Fibroblast of skin of left biceps (primary cell): ENCODE results near the gene PMP22.
"Not testable (repeated sequence)": the region's sequence is repeated elsewhere in the genome, so short reads cannot be mapped to it uniquely, and the experiment has no call there.

Source experiments
- DNase-seq, 2 experiments: peaks; one replicate each; pipeline ENCODE4 v3.0.0-alpha.2; 2013; ENCODE audit warnings: low read depth in 2 of 2

The PMP22 gene

DNA sequence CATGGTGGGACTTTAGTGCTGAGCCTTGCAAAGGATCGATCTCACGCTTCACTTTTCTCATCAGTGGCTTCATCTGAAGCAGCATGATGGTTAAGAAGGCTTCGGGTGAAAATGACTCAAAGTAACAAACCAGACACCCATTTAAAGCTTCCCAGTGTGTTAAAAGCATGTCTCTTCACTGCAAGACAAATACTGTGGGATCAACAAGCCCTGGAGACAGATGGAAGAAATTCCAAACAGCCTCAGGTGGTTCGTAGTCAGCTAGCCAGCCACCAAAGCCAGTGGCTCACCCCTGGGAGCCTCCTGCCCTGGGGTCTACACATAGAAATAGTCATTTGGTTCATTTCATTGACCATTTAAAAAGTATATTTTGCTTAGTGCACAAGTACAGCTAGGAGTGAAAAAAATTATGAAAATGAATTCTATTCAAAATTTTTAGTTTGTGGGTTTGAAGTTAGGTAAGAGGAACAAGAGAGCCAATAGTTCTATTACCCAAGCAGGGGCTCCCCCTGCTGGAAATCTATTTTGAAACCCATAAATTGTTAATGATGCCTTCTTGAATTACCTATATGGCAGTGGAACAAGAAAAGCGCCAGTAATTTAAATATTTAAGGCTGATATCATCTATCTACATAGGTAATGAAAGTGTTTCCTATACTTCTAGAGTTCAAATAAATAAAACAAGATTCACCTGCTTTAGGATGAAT lies 51.6 kb downstream of the PMP22 start:
- peak in 1 of 2 experiments; percentile 12 for DNase-seq

DNA sequence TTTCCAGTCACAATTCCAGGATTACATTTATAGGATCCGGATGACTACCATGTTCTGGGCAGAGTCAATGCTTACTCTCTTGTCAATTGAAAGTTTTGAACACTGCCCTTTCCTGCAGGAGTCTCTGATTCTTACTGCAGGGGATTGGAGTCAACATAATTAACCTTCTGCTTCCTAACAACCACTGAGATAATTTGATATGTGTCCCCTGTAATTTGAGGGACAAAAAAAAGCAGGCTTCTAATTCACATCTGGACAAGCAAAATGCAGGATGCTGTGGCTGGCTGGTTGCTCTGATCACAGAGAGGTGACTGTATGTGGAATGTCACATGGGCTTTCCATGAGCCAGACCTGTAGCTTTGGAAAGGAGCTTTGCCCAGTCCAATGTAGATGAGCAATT lies 54.9 kb downstream of the PMP22 start:
- no peak for DNase-seq

DNA sequence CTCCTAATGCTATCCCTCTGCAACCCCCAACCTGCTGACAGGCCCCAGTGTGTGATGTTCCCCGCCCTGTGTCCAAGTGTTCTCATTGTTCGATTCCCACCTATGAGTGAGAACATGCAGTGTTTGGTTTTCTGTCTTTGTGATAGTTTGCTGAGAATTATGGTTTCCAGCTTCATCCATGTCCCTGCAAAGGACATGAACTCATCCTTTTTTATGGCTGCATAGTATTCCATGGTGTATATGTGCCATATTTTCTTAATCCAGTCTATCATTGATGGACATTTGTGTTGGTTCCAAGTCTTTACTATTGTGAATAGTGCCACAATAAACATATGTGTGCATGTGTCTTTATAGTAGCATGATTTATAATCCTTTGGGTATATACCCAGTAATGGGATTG lies 62.1 kb downstream of the PMP22 start:
- DNase-seq: not testable (repeated sequence)

DNA sequence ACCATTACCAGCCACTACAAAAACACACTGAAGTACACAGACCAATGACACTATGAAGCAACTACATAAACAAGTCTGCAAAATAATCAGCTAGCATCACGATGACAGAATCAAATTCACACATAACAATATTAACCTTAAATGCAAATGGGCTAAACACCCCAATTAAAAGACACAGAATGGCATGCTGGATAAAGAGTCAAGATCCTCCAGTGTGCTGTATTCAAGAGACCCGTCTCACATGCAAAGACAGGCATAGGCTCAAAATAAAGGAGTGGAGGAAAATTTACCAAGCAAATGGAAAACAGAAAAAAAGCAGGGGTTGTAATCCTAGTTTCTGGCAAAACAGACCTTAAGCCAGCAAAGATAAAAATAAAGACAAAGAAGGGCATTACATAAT lies 64.6 kb downstream of the PMP22 start:
- DNase-seq: not testable (repeated sequence)

DNA sequence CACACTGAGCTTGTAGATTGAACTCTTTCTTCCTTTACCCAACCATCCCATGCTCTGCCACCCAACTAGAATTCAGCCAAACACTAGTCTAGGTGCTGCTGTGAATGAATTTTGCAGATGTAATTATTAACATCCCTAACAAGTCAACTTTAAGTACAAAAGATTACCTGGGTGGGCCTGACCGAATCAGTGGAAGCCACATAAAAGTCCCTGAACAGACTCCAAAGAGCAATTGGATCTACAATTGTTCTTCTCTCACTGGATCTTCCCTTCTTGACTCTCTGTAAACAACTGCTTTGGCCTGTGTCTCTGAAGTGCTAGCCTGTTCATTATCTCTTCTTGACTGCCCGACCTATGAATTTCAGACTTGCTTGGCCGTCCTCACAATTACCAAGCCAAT lies 67.9 kb downstream of the PMP22 start:
- no peak for DNase-seq

DNA sequence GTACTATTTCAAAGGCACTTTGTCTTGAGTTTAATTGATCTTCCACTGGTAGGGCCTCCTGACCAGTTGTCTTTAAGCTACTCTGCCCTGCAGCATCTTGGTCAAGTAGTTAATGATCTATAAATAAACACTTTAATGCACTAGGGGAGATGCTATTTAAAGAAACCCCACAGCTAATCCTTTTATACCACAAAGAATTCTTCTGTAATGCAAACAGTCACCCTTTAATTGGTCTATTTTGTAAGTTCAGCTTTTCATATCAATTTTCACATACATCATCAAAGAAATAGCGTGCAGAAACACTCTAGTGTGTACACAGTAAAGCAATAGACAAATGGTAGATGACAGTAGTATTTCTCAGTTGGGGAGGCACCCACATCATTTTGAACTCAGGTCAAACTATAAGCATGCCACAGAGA lies 70.3 kb downstream of the PMP22 start:
- DNase-seq: peak in 1 of 2 experiments; percentile 51

DNA sequence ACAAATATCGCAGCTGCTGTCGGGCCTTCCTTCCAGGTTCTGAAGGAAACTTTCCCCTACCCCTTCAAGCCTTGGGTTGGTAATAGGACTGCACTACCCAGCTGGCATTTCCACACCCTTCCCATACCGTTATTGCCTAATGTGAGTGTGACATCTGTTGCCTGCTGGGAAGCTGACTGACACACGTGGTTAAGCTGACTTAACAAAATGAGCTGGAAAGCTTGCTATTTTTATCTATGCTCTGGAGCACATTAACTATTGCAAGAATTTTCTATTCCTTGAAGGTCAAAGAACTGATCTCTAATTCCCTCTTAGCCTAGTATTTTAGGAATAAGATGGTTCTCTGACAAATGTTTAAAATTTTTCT lies 79.5 kb downstream of the PMP22 start:
- DNase-seq: peak; percentile 55 to 62

DNA sequence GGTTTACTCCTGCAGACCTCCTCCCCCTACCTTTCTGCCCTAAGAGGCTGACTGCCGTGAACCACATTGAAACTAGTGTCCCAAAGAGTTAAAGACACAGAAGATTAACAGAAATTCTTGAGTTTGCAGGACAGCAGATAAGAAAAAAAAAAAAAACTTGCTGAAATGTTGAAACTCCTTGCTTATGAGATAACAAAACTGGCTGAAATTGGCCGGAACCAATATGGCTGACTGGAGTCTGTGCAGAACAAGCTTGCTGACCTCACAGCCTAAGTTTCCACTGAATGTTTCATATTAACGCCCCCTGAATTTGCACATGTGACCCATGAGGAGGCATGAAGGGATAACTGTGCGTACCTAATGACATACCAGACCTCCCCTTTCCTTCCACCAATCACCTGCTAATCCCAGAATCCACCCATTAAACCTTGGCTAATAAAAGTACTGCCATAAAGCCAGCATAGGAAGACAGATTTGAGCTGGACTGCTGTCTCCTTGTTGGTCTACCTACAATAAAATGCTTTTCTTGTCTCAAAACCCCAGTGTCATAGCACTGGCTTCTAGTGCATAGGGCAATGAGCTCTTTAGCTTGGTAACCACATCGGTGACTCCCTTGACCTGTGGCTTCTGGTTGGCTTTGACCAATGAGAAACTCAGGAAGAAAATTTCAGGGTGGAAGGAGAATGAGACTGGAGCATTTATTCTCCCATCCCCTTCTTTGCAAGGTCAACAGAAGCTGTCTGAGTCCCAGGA lies 80.1 kb downstream of the PMP22 start:
- no peak for DNase-seq

DNA sequence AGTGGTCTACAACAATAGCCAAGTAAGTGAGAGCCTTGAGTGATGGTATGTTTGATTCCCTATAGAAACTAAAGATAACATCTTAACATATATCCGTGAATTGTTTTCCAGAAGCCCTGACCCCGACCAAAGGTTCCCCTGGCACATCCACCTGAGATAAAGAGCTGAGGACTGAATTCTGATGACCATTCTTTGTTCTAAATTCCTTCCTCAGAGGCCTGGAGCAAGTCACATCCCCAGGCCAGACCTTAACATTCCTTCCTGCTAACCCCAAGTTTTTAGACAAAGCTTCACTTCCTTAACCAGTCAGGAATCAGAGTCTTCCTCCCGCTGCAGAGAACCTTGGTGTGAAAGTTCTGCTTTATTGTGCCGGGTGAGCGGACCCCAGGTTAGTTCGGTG lies 83.3 kb downstream of the PMP22 start:
- DNase-seq: no peak

DNA sequence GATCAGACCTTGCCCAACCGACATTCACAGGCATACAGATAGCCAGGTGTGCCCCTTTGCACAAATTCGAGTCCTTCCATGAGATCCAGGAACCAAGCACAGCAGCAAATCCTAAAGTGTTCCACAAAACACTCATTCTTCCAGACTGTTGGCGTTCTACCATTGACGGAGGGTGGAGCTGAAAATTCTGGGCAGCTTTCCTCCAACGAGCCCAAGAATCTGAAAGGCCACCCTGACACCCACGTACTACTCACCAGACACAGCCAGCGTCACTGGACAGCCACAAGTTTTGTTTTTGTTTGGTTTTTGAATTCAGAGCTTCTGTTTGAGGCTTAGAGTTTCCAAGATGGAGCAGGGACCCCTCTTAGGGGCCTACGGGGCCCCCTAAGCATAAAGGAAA lies 83.8 kb downstream of the PMP22 start:
- DNase-seq: no peak

DNA sequence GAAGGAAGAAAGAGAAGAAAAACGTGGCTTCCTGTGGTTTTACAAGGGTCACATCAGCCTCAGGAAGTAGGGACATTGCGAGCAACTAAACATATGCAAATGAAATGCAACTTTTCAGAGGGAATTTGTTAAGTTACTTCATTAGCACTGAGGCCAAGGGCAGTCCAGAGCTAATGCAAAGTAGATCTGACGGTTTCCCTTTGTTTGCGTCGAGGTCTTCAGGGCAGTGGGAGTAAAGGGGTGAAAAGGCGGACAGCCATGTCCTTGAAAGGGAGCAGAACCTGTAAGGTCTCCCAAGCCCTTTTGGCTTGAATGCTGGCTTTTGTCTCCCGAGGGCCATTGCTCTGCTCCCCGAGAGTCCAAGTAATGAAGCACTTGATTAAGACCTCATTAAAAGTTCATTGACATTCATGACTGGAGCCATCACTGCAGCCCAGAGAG lies 85.0 kb downstream of the PMP22 start:
- DNase-seq: no peak
